Measurements from ENCODE around the gene STUM. TPM values are rescaled to one million over a fixed set of nuclear protein-coding genes. Genes with fewer than 3 reads are reported as not detected.

Gene STUM
- polyA plus RNA-seq, 2 of the 4 experiments (the other 2 are of a cell fraction) = not detected

DNA sequence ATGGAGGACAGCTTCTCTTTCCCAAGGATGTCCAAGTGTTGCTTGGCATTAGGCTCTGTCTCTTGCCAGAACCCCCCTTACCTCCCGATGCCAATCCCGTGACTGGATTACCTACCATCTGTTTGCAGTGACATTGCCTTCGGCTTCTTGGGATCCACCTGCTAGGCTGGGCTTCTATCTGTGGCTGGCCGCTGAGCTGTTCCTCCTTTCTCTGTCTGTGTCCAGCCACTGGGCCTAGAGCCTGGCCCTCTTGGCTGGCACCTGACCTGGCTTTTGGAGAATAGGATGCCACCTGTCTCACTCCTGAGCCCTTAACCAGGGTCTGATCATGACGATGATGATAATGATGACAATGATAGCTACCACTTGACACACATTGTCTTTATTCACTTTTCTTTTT, 41.6 kb upstream of the STUM start (continued):
- TF ChIP-seq FOXS1 (CRISPR knock-in tag; IDR thresholded peaks at IDR 0.05) = no peak

GRCh38 chr1:226510453-226510852, 38.1 kb upstream of the STUM start:
- Histone ChIP-seq H3K4me3 (no peak overlapping the region), H3K9me3 (no peaks in the 10 kb centered on the region), H3K4me1 (no peaks in the 10 kb centered on the region), H3K4me2 (no peak overlapping the region), H3K27ac (no peak overlapping the region)
- no peak for ATAC-seq
- ChIA-PET POLR2A (no interaction called here), CTCF (interaction anchor here (0.8 to 1.6 kb wide), 2 partner anchors 9 to 12 kb away, joined by 3 to 5 read pairs; no protein-coding TSS in a partner anchor)
- no peak for TF ChIP-seq RAD21 (conservative IDR thresholded peaks at IDR 0.05 in 1 of 2, IDR thresholded peaks at IDR 0.05 in 1 of 2)
- no peak for TF ChIP-seq HOXA7 (CRISPR knock-in tag; IDR thresholded peaks at IDR 0.05)
- TF ChIP-seq CHD2 (IDR thresholded peaks at IDR 0.05; ENCODE audit: low read length, partially characterized antibody) = no peak
- no peak for TF ChIP-seq RARB (CRISPR knock-in tag; IDR thresholded peaks at IDR 0.05)
- TF ChIP-seq SMC3 (IDR thresholded peaks at IDR 0.05) = no peak
- no peak for TF ChIP-seq CEBPB (IDR thresholded peaks at IDR 0.05)
- TF ChIP-seq HDAC2 (IDR thresholded peaks at IDR 0.05) = no peak
- TF ChIP-seq POLR2AphosphoS2 (conservative IDR thresholded peaks at IDR 0.05; ENCODE audit: low read length) = no peak
- TF ChIP-seq NFE2L2 (conservative IDR thresholded peaks at IDR 0.05; ENCODE audit: low read length) = no peak
- TF ChIP-seq SREBF2 (IDR thresholded peaks at IDR 0.05) = no peak
- no peak for DNase-seq (ENCODE audit: low read depth in 1 of 2, low spot score in 1 of 2)
- no peak for FAIRE-seq
- WGBS (ENCODE audit: missing lambda C conversion rate) = 65% methylated on average over 1 of the region's 1 CpG

DNA sequence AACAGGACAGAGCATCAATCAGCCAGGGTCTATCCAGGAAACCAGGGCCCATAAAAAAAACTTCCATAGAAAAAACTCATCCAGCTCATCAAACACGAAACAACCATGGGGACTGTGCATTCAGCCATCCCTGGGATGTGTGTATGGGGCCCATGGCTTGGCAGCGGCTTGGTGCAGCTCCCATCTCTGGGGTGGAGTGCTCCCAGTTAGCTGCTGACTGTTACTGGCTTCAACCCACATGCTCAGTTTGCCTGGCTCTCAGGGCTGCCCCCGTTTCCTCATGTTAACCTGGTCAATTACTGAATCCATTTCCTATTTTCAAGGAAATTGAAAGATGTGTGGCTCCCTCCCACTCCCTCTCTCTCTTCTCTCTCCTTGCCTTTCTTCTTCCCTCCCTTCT, 37.3 kb upstream of the STUM start:
- H3K27ac ChIP-seq = no peak overlapping the region
- POLR2A ChIA-PET = no interaction called here
- no peaks in the 10 kb centered on the region for H3K9me3 ChIP-seq
- WGBS (ENCODE audit: missing lambda C conversion rate) = 28% methylated on average over 3 of the region's 3 CpGs
- H3K4me1 ChIP-seq = no peaks in the 10 kb centered on the region
- FAIRE-seq (no peak), DNase-seq (ENCODE audit: low read depth in 1 of 2, low spot score in 1 of 2) (no peak), ATAC-seq (no peak)
- no peak overlapping the region for H3K4me2 ChIP-seq
- no peak overlapping the region for H3K4me3 ChIP-seq
- TF ChIP-seq KDM1A (IDR thresholded peaks at IDR 0.05; ENCODE audit: low read depth) (no peak), EHMT2 (IDR thresholded peaks at IDR 0.05; ENCODE audit: low read depth) (no peak), RAD21 (conservative IDR thresholded peaks at IDR 0.05 in 1 of 2, IDR thresholded peaks at IDR 0.05 in 1 of 2) (no peak), EP300 (IDR thresholded peaks at IDR 0.05) (no peak), ZNF302 (CRISPR knock-in tag; IDR thresholded peaks at IDR 0.05) (no peak), RNF2 (IDR thresholded peaks at IDR 0.05; ENCODE audit: borderline replicate concordance, low read depth) (no peak), RARB (CRISPR knock-in tag; IDR thresholded peaks at IDR 0.05) (no peak), EHF (CRISPR knock-in tag; IDR thresholded peaks at IDR 0.05) (no peak), PBX3 (IDR thresholded peaks at IDR 0.05) (no peak), MAFK (IDR thresholded peaks at IDR 0.05; ENCODE audit: partially characterized antibody) (no peak), FOSB (CRISPR knock-in tag; IDR thresholded peaks at IDR 0.05) (no peak), NPAS2 (CRISPR knock-in tag; IDR thresholded peaks at IDR 0.05; ENCODE audit: borderline replicate concordance) (no peak), RCOR1 (IDR thresholded peaks at IDR 0.05; ENCODE audit: low read depth, low read length) (no peak), JUNB (IDR thresholded peaks at IDR 0.05) (no peak), ZFP36 (IDR thresholded peaks at IDR 0.05; ENCODE audit: borderline replicate concordance, partially characterized antibody) (no peak), POLR2AphosphoS2 (conservative IDR thresholded peaks at IDR 0.05; ENCODE audit: low read length) (no peak)
- TF ChIP-seq, protein P1, sequence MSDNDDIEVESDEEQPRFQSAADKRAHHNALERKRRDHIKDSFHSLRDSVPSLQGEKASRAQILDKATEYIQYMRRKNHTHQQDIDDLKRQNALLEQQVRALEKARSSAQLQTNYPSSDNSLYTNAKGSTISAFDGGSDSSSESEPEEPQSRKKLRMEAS (IDR thresholded peaks at IDR 0.05) = no peak
- CTCF ChIA-PET = interaction anchor here (1.6 kb wide), 1 partner anchor 12 kb away, joined by 5 read pairs; no protein-coding TSS in a partner anchor

Measured in A549 (cell line).